ENCODE results near the gene FAM236A. TPM values are rescaled to one million over a fixed set of nuclear protein-coding genes. Genes with fewer than 3 reads are reported as not detected.
"Not testable (repeated sequence)": the region's sequence is repeated elsewhere in the genome, so short reads cannot be mapped to it uniquely, and the experiment has no call there.

FAM236A gene
- total RNA-seq: not detected in 2 replicates
- not detected in 2 replicates for polyA plus RNA-seq

- not testable (repeated sequence) for H3K4me3 ChIP-seq; H3K27ac ChIP-seq; H3K9me3 ChIP-seq (ENCODE audit: low read depth); H3K27me3 ChIP-seq; H3K36me3 ChIP-seq; H3K4me1 ChIP-seq (ENCODE audit: low read depth); DNase-seq (ENCODE audit: low read depth in 1 of 2, low spot score in 1 of 2)
Measured at GRCh38 chrX:72937906-72938305, at the start of gene FAM236A. Gene FAM236A (plus strand): TSS chrX:72938206. CDS start chrX:72938263, 57 bp downstream.

DNA sequence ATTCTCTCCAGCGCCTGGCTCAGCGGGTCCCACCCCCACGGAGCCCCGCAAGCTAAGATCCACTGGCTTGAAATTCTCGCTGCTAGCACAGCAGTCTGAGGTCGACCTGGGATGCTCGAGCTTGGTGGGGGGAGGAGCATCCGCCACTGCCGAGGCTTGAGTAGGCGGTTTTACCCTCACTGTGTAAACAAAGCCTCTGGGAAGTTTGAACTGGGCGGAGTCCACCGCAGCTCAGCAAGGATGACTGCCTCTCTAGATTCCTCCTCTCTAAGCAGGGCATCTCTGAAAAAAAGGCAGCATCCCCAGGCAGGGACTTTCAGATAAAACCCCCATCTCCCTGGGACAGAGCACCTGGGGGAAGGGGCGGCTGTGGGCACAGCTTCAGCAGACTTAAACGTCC is 48.3 kb upstream of the FAM236A start:
- H3K9me3 ChIP-seq (ENCODE audit: low read depth); H3K4me1 ChIP-seq (ENCODE audit: low read depth); H3K27ac ChIP-seq; H3K4me3 ChIP-seq; DNase-seq (ENCODE audit: low read depth in 1 of 2, low spot score in 1 of 2); H3K27me3 ChIP-seq; H3K36me3 ChIP-seq: not testable (repeated sequence)

GRCh38 chrX:72912315-72912714 is 25.7 kb upstream of the FAM236A start, which contains the start of gene FAM236C:
Gene FAM236C (plus strand): TSS chrX:72912615. CDS start chrX:72912715, 100 bp downstream.
- DNase-seq (ENCODE audit: low read depth in 1 of 2, low spot score in 1 of 2); H3K27me3 ChIP-seq: not testable (repeated sequence)

DNA sequence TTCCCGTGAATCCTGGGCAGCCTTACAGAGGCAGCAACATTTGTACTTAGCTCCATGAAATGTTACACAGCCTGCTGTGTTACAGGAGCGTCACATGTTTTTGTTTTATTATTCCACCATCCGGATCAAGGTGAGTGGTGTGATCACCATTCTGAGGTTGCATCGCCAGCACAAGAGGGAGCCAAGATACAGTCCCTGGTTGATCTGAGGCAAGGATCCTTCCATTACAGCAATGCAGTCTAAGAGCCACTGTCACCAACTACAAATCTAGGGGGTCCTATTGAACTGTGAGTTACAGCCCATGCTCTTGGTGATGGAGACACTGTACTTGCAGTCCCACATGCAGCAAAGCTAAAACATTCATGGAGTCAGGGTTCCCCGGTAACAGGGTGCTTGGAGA is 21.9 kb upstream of the FAM236A start:
- not testable (repeated sequence) for H3K4me3 ChIP-seq; H3K9me3 ChIP-seq (ENCODE audit: low read depth); H3K27ac ChIP-seq; H3K27me3 ChIP-seq; H3K36me3 ChIP-seq; DNase-seq (ENCODE audit: low read depth in 1 of 2, low spot score in 1 of 2); H3K4me1 ChIP-seq (ENCODE audit: low read depth)

More at GRCh38 chrX:72912315-72912714, 25.7 kb upstream of the FAM236A start, which contains the start of gene FAM236C:
- not testable (repeated sequence) for H3K9me3 ChIP-seq (ENCODE audit: low read depth); H3K36me3 ChIP-seq; H3K4me1 ChIP-seq (ENCODE audit: low read depth); H3K27ac ChIP-seq; H3K4me3 ChIP-seq

GRCh38 chrX:72932283-72932682 is 5.7 kb upstream of the FAM236A start:
- H3K36me3 ChIP-seq; DNase-seq (ENCODE audit: low read depth in 1 of 2, low spot score in 1 of 2); H3K4me3 ChIP-seq; H3K9me3 ChIP-seq (ENCODE audit: low read depth); H3K27me3 ChIP-seq; H3K27ac ChIP-seq; H3K4me1 ChIP-seq (ENCODE audit: low read depth): not testable (repeated sequence)

DNA sequence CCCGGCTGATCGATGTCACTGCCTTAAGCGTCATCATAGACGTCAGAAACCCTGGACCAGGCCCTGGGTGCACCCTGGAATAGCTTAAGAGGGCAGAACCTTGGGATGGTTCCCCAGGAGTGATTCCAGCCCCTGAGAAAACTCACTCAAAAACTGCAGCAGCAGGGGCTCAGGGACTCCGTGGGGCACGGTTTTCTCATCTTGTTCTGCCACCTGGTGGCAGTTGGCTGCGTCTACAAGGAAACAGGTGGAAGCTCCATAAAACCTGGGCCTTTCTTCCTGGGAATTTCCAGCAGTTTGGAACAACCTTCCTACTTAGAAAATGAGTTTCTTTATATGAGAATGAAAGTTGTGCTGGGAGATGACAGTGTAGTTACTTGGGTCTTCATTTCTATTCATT is 1.6 kb upstream of the FAM236A start:
- H3K27ac ChIP-seq; H3K27me3 ChIP-seq; H3K36me3 ChIP-seq; DNase-seq (ENCODE audit: low read depth in 1 of 2, low spot score in 1 of 2); H3K4me3 ChIP-seq; H3K4me1 ChIP-seq (ENCODE audit: low read depth); H3K9me3 ChIP-seq (ENCODE audit: low read depth): not testable (repeated sequence)

GRCh38 chrX:72936882-72937455 is 1.0 kb upstream of the FAM236A start:
- not testable (repeated sequence) for H3K4me3 ChIP-seq; H3K4me1 ChIP-seq (ENCODE audit: low read depth); H3K27me3 ChIP-seq; H3K27ac ChIP-seq; DNase-seq (ENCODE audit: low read depth in 1 of 2, low spot score in 1 of 2); H3K36me3 ChIP-seq; H3K9me3 ChIP-seq (ENCODE audit: low read depth)

DNA sequence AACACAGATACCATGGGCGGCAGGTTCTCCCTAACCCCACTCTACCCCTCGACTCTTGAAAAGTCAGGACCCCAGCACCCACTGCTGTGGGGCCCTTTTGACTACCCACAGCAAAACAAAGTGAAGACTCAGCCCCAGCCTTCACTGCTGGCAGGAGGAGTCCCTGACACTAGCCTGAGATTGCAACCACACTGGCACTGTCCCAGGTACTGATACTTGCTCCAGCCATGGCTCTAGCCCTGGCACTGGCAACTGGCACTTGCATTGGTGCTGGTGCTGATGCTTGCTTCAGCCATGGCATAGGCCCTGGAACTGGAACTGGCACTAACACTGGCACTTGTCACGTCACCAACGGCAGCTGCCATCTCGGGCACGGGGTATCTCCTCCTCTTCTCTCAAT is 4.3 kb downstream of the FAM236A start:
- H3K27me3 ChIP-seq; H3K4me3 ChIP-seq; DNase-seq (ENCODE audit: low read depth in 1 of 2, low spot score in 1 of 2): not testable (repeated sequence)

GRCh38 chrX:72943035-72943818 is 5.2 kb downstream of the FAM236A start:
- H3K9me3 ChIP-seq (ENCODE audit: low read depth); H3K27me3 ChIP-seq; H3K4me1 ChIP-seq (ENCODE audit: low read depth); H3K4me3 ChIP-seq; H3K36me3 ChIP-seq; H3K27ac ChIP-seq; DNase-seq (ENCODE audit: low read depth in 1 of 2, low spot score in 1 of 2): not testable (repeated sequence)

More for the DNA sequence above, 4.3 kb downstream of the FAM236A start:
- not testable (repeated sequence) for H3K27ac ChIP-seq; H3K36me3 ChIP-seq; H3K9me3 ChIP-seq (ENCODE audit: low read depth); H3K4me1 ChIP-seq (ENCODE audit: low read depth)

- not testable (repeated sequence) for H3K27me3 ChIP-seq; H3K9me3 ChIP-seq (ENCODE audit: low read depth); H3K27ac ChIP-seq; DNase-seq (ENCODE audit: low read depth in 1 of 2, low spot score in 1 of 2); H3K36me3 ChIP-seq; H3K4me1 ChIP-seq (ENCODE audit: low read depth); H3K4me3 ChIP-seq
Measured at GRCh38 chrX:72943819-72944169, 5.8 kb downstream of the FAM236A start, which contains the start of gene DMRTC1. Gene DMRTC1 (minus strand): TSS chrX:72943837. CDS start chrX:72875694, 68,143 bp downstream.

GRCh38 chrX:72959971-72960370 is 22.0 kb downstream of the FAM236A start:
- not testable (repeated sequence) for H3K27ac ChIP-seq; H3K4me3 ChIP-seq; H3K9me3 ChIP-seq (ENCODE audit: low read depth); DNase-seq (ENCODE audit: low read depth in 1 of 2, low spot score in 1 of 2); H3K4me1 ChIP-seq (ENCODE audit: low read depth); H3K36me3 ChIP-seq; H3K27me3 ChIP-seq

DNA sequence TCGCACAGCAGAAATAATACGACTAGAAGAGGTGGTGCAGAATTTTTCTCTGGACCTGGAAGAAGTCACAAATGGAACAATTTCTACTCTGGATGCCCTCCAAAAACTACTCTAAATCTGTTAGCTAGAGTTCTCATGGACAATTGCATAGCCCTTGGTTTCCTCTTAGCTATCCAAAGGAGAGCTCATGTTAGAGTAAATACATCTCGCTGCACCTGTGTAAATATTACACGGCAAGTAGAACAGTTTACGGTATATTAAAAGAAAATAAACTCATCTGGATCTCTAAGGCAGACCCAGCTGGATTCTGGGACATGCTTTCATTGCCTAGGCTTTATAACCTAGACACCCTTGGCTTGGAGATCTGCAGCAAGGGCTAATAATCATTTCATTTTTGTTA is 33.9 kb downstream of the FAM236A start:
- H3K4me1 ChIP-seq (ENCODE audit: low read depth); H3K4me3 ChIP-seq; H3K27me3 ChIP-seq; H3K9me3 ChIP-seq (ENCODE audit: low read depth); H3K36me3 ChIP-seq; DNase-seq (ENCODE audit: low read depth in 1 of 2, low spot score in 1 of 2); H3K27ac ChIP-seq: not testable (repeated sequence)

- not testable (repeated sequence) for H3K27ac ChIP-seq; H3K4me1 ChIP-seq (ENCODE audit: low read depth); H3K4me3 ChIP-seq; H3K36me3 ChIP-seq; H3K27me3 ChIP-seq; H3K9me3 ChIP-seq (ENCODE audit: low read depth); DNase-seq (ENCODE audit: low read depth in 1 of 2, low spot score in 1 of 2)
Measured at GRCh38 chrX:72974885-72975284, 36.9 kb downstream of the FAM236A start.

- not testable (repeated sequence) for H3K4me1 ChIP-seq (ENCODE audit: low read depth); H3K36me3 ChIP-seq; DNase-seq (ENCODE audit: low read depth in 1 of 2, low spot score in 1 of 2); H3K4me3 ChIP-seq; H3K9me3 ChIP-seq (ENCODE audit: low read depth); H3K27me3 ChIP-seq; H3K27ac ChIP-seq
Measured at GRCh38 chrX:72980894-72981469, 43.0 kb downstream of the FAM236A start.

All from cardiac muscle cell (in vitro differentiated cells and primary cell).